CD4-positive, CD25-positive, alpha-beta regulatory T cell (primary cell): ENCODE measurements around the gene CDK6. TPM values are rescaled to one million over a fixed set of nuclear protein-coding genes. Genes with fewer than 3 reads are reported as not detected.
A peak's percentile ranks its signal among the peaks of the same experiment; 100 is the strongest.

Source experiments
- ATAC-seq, 2 donors: fragments of 150-1000 bp; cut with Tn5 transposase; one replicate each; pipeline ENCODE4 v1.10.0; 2021; ENCODE audit warnings: low read depth in 2 of 2, moderate number of reproducible peaks in 2 of 2, moderate library complexity in 1 of 2
- DNase-seq, 3 donors: peaks; one replicate each; pipeline versions ENCODE4 v3.0.0 to v3.0.0-alpha.2; 2012 to 2022; ENCODE audit warnings: mixed read lengths in 1 of 3
- H3K27ac ChIP-seq: one replicate; pipeline ENCODE4 v1.7.0; 2013; ENCODE audit warnings: mild to moderate bottlenecking, low read length; ENCODE audit not compliant: insufficient read depth, poor library complexity, severe bottlenecking
- H3K27me3 ChIP-seq: one replicate; pipeline ENCODE4 v1.7.0; 2013; ENCODE audit warnings: low read length; ENCODE audit not compliant: control insufficient read depth, insufficient read depth
- H3K36me3 ChIP-seq: one replicate; pipeline ENCODE4 v1.7.0; 2013; ENCODE audit warnings: mild to moderate bottlenecking, low read length, moderate library complexity; ENCODE audit not compliant: control insufficient read depth, insufficient read depth
- H3K4me1 ChIP-seq: 2 replicates; pipeline ENCODE4 v1.7.0; 2013; ENCODE audit warnings: mild to moderate bottlenecking, low read length; ENCODE audit not compliant: insufficient read depth, control insufficient read depth, poor library complexity, severe bottlenecking
- H3K4me3 ChIP-seq: one replicate; pipeline ENCODE4 v1.7.0; 2013; ENCODE audit warnings: low read depth, mild to moderate bottlenecking, low read length, moderate library complexity
- H3K9me3 ChIP-seq, 2 experiments: 1 replicate in 1 of 2; 2 replicates in 1 of 2; pipeline ENCODE4 v1.7.0; 2013; ENCODE audit warnings: low read length in 2 of 2, mild to moderate bottlenecking in 1 of 2, moderate library complexity in 1 of 2; ENCODE audit not compliant: control insufficient read depth in 2 of 2
- H3K27ac Mint-ChIP-seq, 3 donors: one replicate each; pipeline ENCODE4 v1.8.0; 2020 to 2022; ENCODE audit warnings: mild to moderate bottlenecking in 3 of 3, mixed read lengths in 3 of 3, moderate library complexity in 2 of 3
- H3K27me3 Mint-ChIP-seq: one replicate; pipeline ENCODE4 v1.8.0; 2022; ENCODE audit warnings: mild to moderate bottlenecking, mixed read lengths
- H3K36me3 Mint-ChIP-seq: one replicate; pipeline ENCODE4 v1.8.0; 2020; ENCODE audit warnings: mixed read lengths
- H3K4me1 Mint-ChIP-seq, 4 donors: one replicate each; pipeline ENCODE4 v1.8.0; 2020 to 2022; ENCODE audit warnings: mixed read lengths in 4 of 4, mild to moderate bottlenecking in 1 of 4
- H3K4me3 Mint-ChIP-seq, 4 donors: one replicate each; pipeline ENCODE4 v1.8.0; 2020 to 2022; ENCODE audit warnings: mild to moderate bottlenecking in 4 of 4, mixed read lengths in 4 of 4, moderate library complexity in 3 of 4
- H3K9me3 Mint-ChIP-seq, 7 donors: one replicate each; pipeline ENCODE4 v1.8.0; 2020 to 2022; ENCODE audit warnings: mixed read lengths in 7 of 7, mild to moderate bottlenecking in 3 of 7, moderate library complexity in 2 of 7
- polyA plus RNA-seq, 4 donors: library from polyadenylated mRNA; unstranded; fragments of 300-500 nt; fragmentation: Illumina TruSeq; gene quantifications; one replicate each; pipeline ENCODE4 v1.2.3, GENCODE V29; 2021
- total RNA-seq: library from RNA; stranded (reverse); gene quantifications from one replicate; pipeline ENCODE4 v1.2.3, GENCODE V29; 2022

Gene CDK6
- total and polyA plus RNA-seq, 5 donors from 2014 or later, result 5.5 to 32.6 (median 9.1) TPM

DNA sequence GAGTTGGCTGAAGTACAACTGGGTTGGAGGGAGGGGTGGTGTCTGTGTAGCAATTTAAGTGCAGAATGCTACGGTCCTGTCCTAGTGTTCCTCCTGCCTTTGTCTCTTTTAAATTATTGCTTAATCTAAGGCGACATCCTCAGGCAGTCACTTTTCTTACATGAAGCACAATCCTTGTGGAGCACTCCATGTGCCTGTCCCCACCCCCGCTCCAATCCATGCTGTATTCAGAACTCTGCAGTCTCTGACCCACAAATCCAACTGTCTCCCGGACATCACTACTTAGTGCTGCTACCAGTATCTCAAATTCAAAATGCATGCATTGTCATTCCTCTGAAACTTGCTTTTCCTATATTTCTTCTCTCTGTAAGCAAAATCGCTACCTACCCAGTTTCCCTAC is 154.7 kb downstream of the CDK6 start:
- peaks cover 25 to 70% (median 55%) of the 10 kb centered on the region in 4 donors for H3K4me1 Mint-ChIP-seq
- Histone ChIP-seq H3K27me3 (no peaks in the 10 kb centered on the region), H3K4me3 (no peak overlapping the region), H3K36me3 (no peaks in the 10 kb centered on the region), H3K27ac (no peak overlapping the region), H3K9me3 (no peaks in the 10 kb centered on the region), H3K4me1 (peaks cover 41% of the 10 kb centered on the region)
- ATAC-seq, result no peak
- H3K9me3 Mint-ChIP-seq, result no peaks in the 10 kb centered on the region
- H3K36me3 Mint-ChIP-seq, result no peaks in the 10 kb centered on the region
- no peak for DNase-seq
- H3K27ac Mint-ChIP-seq, result peak overlapping the region; percentile 17 to 86 (median 68)
- no peak overlapping the region for H3K4me3 Mint-ChIP-seq
- no peaks in the 10 kb centered on the region for H3K27me3 Mint-ChIP-seq

DNA sequence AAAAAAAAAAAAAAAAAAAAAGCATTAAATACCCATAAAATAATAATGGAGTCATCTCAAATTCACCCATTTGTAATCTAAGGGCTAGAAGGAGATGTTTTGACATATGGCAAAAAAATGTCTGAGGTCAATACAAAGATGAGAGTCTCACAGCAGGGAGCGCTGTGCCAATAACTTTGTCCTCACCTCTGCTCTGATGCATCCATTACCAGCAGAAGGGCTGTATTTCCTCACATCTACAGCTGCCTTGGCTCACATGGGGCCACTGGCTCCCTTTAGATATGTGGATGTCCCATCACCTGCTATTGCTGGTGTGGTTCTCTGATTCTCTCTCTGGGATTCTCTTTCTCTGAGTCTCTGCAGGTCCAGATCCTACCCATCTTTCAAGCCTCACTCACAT is 155.9 kb downstream of the CDK6 start:
- no peaks in the 10 kb centered on the region for H3K36me3 Mint-ChIP-seq

DNA sequence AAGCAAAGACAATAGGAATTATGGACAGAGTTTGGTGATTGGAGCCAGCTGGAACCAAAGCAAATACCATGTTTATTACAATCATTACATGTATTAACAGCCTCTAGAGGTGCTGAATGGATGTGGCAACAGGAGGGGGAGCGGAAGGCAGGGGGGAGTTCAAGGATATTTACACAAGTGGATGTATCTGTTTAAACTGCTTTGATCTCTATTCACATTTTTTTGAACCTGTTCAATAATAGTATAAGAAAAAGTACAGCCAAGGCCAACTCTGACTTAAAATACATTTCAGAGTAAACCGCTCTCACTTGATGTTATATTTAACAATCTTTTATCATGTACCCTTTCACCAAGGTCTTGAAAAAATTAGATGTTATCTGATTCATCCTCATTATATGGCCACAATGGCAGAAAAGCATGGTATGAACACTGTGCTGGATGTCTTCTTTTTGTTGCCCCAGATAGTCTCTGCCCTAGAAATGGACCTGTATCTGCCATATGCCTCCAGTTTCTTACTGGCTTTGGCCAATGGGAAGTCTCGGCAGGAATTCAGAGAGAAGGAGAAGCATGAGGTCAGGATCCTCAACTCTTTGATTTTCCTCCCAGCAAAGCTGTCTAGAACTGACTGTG is 158.0 kb downstream of the CDK6 start:
- Histone ChIP-seq H3K4me1 (peaks cover 13% of the 10 kb centered on the region), H3K27me3 (no peaks in the 10 kb centered on the region), H3K9me3 (no peaks in the 10 kb centered on the region), H3K4me3 (no peak overlapping the region), H3K27ac (no peak overlapping the region), H3K36me3 (no peaks in the 10 kb centered on the region)
- peaks cover 0 to 1% (median 0%) of the 10 kb centered on the region in 7 donors for H3K9me3 Mint-ChIP-seq
- H3K4me1 Mint-ChIP-seq, result peaks cover 9 to 38% (median 28%) of the 10 kb centered on the region in 4 donors
- H3K27me3 Mint-ChIP-seq, result no peaks in the 10 kb centered on the region
- ATAC-seq, result no peak
- DNase-seq, result no peak
- H3K36me3 Mint-ChIP-seq, result peaks cover 5% of the 10 kb centered on the region
- peak overlapping the region in 1 of 3 donors; percentile 71 for H3K27ac Mint-ChIP-seq
- H3K4me3 Mint-ChIP-seq, result peak overlapping the region in 1 of 4 donors; percentile 25

More for the DNA sequence above, 155.9 kb downstream of the CDK6 start:
- no peak overlapping the region for H3K4me3 Mint-ChIP-seq
- H3K9me3 ChIP-seq, result no peaks in the 10 kb centered on the region
- DNase-seq (no peak), ATAC-seq (no peak)
- peaks cover 34% of the 10 kb centered on the region for H3K4me1 ChIP-seq
- H3K27ac Mint-ChIP-seq, result peak overlapping the region in 1 of 3 donors; percentile 36
- H3K4me3 ChIP-seq, result no peak overlapping the region
- H3K36me3 ChIP-seq, result no peaks in the 10 kb centered on the region
- H3K27ac ChIP-seq, result no peak overlapping the region
- H3K27me3 ChIP-seq, result no peaks in the 10 kb centered on the region
- no peaks in the 10 kb centered on the region for H3K27me3 Mint-ChIP-seq
- H3K4me1 Mint-ChIP-seq, result peaks cover 20 to 58% (median 45%) of the 10 kb centered on the region in 4 donors
- H3K9me3 Mint-ChIP-seq, result no peaks in the 10 kb centered on the region

DNA sequence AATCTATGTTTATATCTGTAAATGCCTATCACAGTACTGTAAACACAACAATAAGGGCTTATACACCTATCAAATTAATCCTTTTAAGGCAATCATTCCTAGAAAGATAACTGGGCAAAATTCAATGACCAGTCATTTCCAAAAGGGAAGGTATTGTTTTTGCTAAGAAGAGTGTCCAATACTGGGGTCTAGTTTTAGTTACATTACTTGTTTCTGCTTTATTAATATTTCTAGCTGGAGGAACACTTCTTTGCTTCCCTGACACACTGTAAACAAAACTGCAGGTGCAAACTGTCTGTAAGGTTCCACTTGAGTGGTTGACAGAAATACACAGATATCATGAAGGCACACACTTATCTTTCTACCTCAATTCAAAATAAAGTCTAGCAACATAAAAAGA is 162.0 kb downstream of the CDK6 start:
- DNase-seq (no peak), ATAC-seq (no peak)
- H3K9me3 Mint-ChIP-seq, result peaks cover 0 to 1% (median 0%) of the 10 kb centered on the region in 7 donors
- H3K4me3 ChIP-seq, result no peak overlapping the region
- H3K36me3 ChIP-seq, result no peaks in the 10 kb centered on the region
- no peaks in the 10 kb centered on the region for H3K27me3 Mint-ChIP-seq
- no peak overlapping the region for H3K27ac ChIP-seq
- H3K9me3 ChIP-seq, result no peaks in the 10 kb centered on the region
- no peaks in the 10 kb centered on the region for H3K4me1 ChIP-seq
- no peaks in the 10 kb centered on the region for H3K27me3 ChIP-seq
- peaks cover 23% of the 10 kb centered on the region for H3K36me3 Mint-ChIP-seq
- H3K4me1 Mint-ChIP-seq, result peaks cover 0 to 23% (median 12%) of the 10 kb centered on the region in 4 donors
- H3K27ac Mint-ChIP-seq, result no peak overlapping the region
- H3K4me3 Mint-ChIP-seq, result no peak overlapping the region

DNA sequence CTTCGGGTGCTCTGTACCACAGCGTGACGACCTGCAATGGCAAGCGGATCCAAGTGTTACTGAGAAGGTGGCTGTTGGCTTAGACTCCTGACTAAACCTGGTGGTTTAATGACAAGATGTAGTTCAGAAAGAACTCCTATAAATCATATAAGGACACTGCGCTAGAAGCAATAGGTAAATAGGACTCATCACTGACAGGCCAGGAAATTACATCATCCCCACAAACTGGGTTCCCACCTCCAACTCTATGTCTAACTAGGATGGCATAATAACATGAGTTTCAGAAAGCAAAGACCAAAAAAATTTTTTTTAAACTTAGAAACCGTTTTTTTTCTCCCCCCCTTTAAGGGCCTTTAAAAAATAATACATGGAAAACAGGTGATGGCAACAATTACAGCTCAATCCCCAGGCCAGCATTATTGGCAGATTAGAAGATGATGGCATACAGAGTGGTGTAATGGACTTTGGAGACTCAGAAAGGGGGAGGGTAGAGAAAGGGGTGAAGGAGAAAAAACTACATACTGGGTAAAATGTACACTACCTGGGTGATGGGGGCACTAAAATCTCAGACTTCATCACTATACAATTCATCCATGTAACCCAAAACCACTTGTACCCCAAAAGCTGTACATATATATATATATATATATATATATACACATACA is 164.7 kb downstream of the CDK6 start:
- no peak overlapping the region for H3K27ac Mint-ChIP-seq
- no peaks in the 10 kb centered on the region for H3K4me1 ChIP-seq
- no peak overlapping the region for H3K4me3 ChIP-seq
- peak in 1 of 3 donors; percentile 32 for DNase-seq
- no peak overlapping the region for H3K4me3 Mint-ChIP-seq
- H3K27me3 Mint-ChIP-seq, result no peaks in the 10 kb centered on the region
- peaks cover 0 to 19% (median 4%) of the 10 kb centered on the region in 4 donors for H3K4me1 Mint-ChIP-seq
- H3K36me3 Mint-ChIP-seq, result peaks cover 30% of the 10 kb centered on the region
- no peaks in the 10 kb centered on the region for H3K27me3 ChIP-seq
- ATAC-seq, result no peak
- peaks cover 0 to 1% (median 0%) of the 10 kb centered on the region in 7 donors for H3K9me3 Mint-ChIP-seq
- no peak overlapping the region for H3K27ac ChIP-seq
- no peaks in the 10 kb centered on the region for H3K9me3 ChIP-seq
- H3K36me3 ChIP-seq, result no peaks in the 10 kb centered on the region

DNA sequence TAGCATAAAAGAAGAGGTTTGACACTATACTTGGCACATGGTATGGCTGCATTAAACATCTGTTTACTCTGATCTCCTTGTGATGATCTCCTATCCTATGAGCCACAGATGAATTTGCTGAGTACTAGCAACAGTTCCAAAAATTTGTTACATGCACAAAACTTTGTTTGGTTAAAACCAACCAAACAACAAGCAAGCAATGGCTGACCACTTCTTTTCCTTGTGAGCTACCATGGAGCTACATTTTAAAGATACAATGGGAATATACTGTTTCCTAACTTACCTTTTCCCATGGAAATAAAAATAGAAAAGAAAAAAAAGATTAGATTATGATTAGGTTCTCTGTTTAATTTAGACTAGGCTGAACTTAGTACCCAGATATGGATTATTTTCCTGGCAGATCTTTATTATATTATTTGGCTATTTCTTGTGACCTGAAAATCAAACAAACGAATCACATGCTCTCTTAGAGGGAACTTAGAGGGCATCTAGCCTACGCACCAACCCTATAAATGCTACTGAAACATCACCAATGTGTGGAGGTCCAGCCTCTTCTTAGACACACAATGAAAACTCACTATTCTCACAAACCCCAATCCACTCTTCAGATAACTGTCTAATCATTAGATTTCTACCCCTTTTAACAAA is 166.0 kb downstream of the CDK6 start:
- no peaks in the 10 kb centered on the region for H3K27me3 ChIP-seq
- H3K9me3 ChIP-seq, result no peaks in the 10 kb centered on the region
- no peaks in the 10 kb centered on the region for H3K36me3 ChIP-seq
- DNase-seq (no peak), ATAC-seq (no peak)
- H3K4me3 ChIP-seq, result no peak overlapping the region
- H3K4me1 ChIP-seq, result no peaks in the 10 kb centered on the region
- H3K9me3 Mint-ChIP-seq, result peaks cover 0 to 1% (median 0%) of the 10 kb centered on the region in 7 donors
- no peak overlapping the region for H3K27ac Mint-ChIP-seq
- H3K4me1 Mint-ChIP-seq, result peaks cover 0 to 19% (median 11%) of the 10 kb centered on the region in 4 donors
- H3K27ac ChIP-seq, result no peak overlapping the region
- H3K36me3 Mint-ChIP-seq, result peaks cover 30% of the 10 kb centered on the region
- H3K27me3 Mint-ChIP-seq, result no peaks in the 10 kb centered on the region
- no peak overlapping the region for H3K4me3 Mint-ChIP-seq

DNA sequence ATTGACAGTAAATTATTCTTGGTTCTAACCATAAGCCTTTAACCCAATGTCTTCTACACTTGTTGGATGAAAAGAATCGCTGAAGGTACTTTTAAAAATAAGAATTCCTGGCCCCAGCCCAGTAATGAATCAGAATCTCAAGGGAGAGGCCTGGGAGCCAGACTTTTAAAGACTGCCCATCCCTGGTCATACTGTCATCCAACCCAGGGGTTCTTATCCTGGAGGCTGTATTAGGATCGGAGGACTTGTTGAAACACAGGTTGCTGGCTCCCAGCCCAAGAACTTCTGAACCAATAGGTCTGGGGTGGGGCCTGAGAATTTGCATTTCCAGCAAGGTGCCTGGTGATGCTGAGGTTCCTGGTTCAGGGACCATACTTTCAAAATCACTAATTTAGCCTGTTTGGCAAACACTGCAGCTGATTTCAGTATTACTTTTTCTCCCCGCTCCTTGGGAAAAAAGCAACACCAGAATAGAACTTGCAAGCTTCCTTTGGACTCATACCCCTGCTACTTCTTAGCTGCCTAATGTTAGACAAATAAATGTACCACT is 166.7 kb downstream of the CDK6 start:
- Mint-ChIP-seq H3K9me3 (peaks cover 0 to 1% (median 0%) of the 10 kb centered on the region in 7 donors), H3K4me3 (no peak overlapping the region), H3K4me1 (peaks cover 0 to 19% (median 13%) of the 10 kb centered on the region in 4 donors)

More for the DNA sequence above, 166.7 kb downstream of the CDK6 start:
- Histone ChIP-seq H3K27me3 (no peaks in the 10 kb centered on the region), H3K4me3 (no peak overlapping the region), H3K4me1 (no peaks in the 10 kb centered on the region), H3K9me3 (no peaks in the 10 kb centered on the region), H3K36me3 (no peaks in the 10 kb centered on the region), H3K27ac (no peak overlapping the region)
- DNase-seq (no peak), ATAC-seq (no peak)
- no peak overlapping the region for H3K27ac Mint-ChIP-seq
- no peaks in the 10 kb centered on the region for H3K27me3 Mint-ChIP-seq
- H3K36me3 Mint-ChIP-seq, result peaks cover 30% of the 10 kb centered on the region
